ENCODE data around the gene GRB14. TPM values are rescaled to one million over a fixed set of nuclear protein-coding genes. Genes with fewer than 3 reads are reported as not detected.

The GRB14 gene
- total RNA-seq: 4.2 and 6.1 TPM in 2 replicates

GRCh38 chr2:164620873-164621763 lies at the start of gene GRB14:
GRB14 (minus strand) TSS chr2:164621482; CDS start chr2:164621309, 173 bp downstream.

Other genes with a start within 250 kb of the GRB14 start
- 3.6 and 8.7 TPM in 2 replicates for gene COBLL1, start 220.3 kb upstream of the GRB14 start, total RNA-seq